Psoas muscle (tissue), 8 donors: ENCODE measurements around the gene TBX4. TPM values are rescaled to one million over a fixed set of nuclear protein-coding genes. Genes with fewer than 3 reads are reported as not detected.
"Not testable (repeated sequence)": the region's sequence is repeated elsewhere in the genome, so short reads cannot be mapped to it uniquely, and the experiment has no call there.

ENCODE experiments used
- ATAC-seq, 4 donors: fragments of 200-7000 bp; cut with Tn5 transposase; one replicate each; pipeline ENCODE4 v1.9.1; 2020; ENCODE audit warnings: moderate library complexity in 3 of 4, mild to moderate bottlenecking in 2 of 4
- DNase-seq, 2 donors: peaks; one replicate each; pipeline ENCODE4 v3.0.0-alpha.2; 2020
- H3K27ac ChIP-seq: fragments of 200-600 bp; one replicate; pipeline ENCODE4 v1.8.0; 2022
- H3K27me3 ChIP-seq, 3 donors: fragments of 200-600 bp in 1 of 3; one replicate each; pipeline versions ENCODE4 v1.6.1 to v1.8.0; 2013 to 2022; ENCODE audit warnings: low read length in 2 of 3, mild to moderate bottlenecking in 2 of 3, moderate library complexity in 1 of 3; ENCODE audit not compliant: insufficient read depth in 3 of 3
- H3K36me3 ChIP-seq, 2 donors: fragments of 200-600 bp in 1 of 2; one replicate each; pipeline versions ENCODE4 v1.6.1 to v1.8.0; 2013 to 2022; ENCODE audit warnings: low read depth in 1 of 2, mild to moderate bottlenecking in 1 of 2, moderate library complexity in 1 of 2; ENCODE audit not compliant: insufficient read depth in 1 of 2
- H3K4me1 ChIP-seq: fragments of 200-600 bp; one replicate; pipeline ENCODE4 v1.8.0; 2022
- H3K4me3 ChIP-seq: fragments of 200-600 bp; one replicate; pipeline ENCODE4 v1.8.0; 2022; ENCODE audit warnings: mild to moderate bottlenecking
- H3K9me3 ChIP-seq: fragments of 200-600 bp; one replicate; pipeline ENCODE4 v1.8.0; 2022
- WGBS, 3 donors: extraction: QIAGEN DNeasy Blood & Tissue Kit; methylation state at CpG; one replicate each; pipeline versions ENCODE4 v1.1.6 to v1.1.7; 2013; 5-methylcytosine and 5-hydroxymethylcytosine counted together
- intact Hi-C, 2 donors: fragments of 100-400 bp; cut with DNase I; formaldehyde crosslinking; loops; one replicate each; pipeline versions ENCODE4 v1.11.0 to v1.14.2; 2022
- polyA plus RNA-seq, 3 donors: library from polyadenylated mRNA; stranded (reverse); fragments of 200-250 nt; gene quantifications; one replicate each; pipeline ENCODE4 v1.2.3, GENCODE V29; 2013
- total RNA-seq, 4 donors: library from RNA; stranded (reverse); fragmentation: NEBNext Ultra II Directional in 2 of 4; extraction: Animal tissue kit (Norgen Biotek cat#: 25700) in 2 of 4; gene quantifications; one replicate each; pipeline versions ENCODE4 v1.2.1 to v1.2.4, GENCODE V29; 2021 to 2023
- TF ChIP-seq, protein P1 (sequence below): fragments of 200-600 bp; IDR thresholded peaks from one replicate; pipeline ENCODE4 v1.8.0; 2022; ENCODE audit warnings: antibody characterized with exemption
- donor health status: healthy with polysubstance abuse.
- donor health status: DM: no; HTN: no; CAD: no; lungs with moderate emphysema.
- donor health status: Bipolar disorder and iron deficiency.
- donor health status: healthy.
- donor health status: DM: yes; HTN: yes; CAD: no.
- donor health status: DM: no; HTN: no; CAD: no.
- donor health status: DM: no; HTN: no; CAD: no.
- donor health status: DM: yes; HTN: yes; CAD: no.

Gene TBX4
- total and polyA plus RNA-seq, 7 donors, result 0.22 TPM; not detected in 6

DNA sequence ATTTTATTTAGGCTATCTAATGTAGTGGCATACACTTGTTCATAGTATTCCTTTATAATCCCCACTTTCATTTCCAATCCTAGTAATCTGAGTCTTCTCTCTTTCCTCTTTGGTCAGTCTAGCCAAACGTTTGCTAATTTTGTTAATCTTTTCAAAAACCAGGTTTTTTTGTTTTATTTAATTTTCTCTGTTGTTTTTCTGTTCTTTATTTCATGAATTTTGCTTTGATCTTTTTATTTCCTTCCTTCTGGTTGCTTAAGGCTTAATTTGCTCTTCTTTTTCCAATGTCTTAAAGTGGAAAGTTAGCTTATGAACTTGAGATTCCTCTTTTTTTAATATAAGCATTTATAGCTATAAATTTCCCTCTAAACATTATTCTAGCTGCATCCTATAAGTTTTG is 69.9 kb downstream of the TBX4 start:
- intact Hi-C loops, result no loop called here
- Histone ChIP-seq H3K4me3 (no peak overlapping the region), H3K27ac (no peak overlapping the region), H3K4me1 (no peaks in the 10 kb centered on the region), H3K9me3 (no peaks in the 10 kb centered on the region), H3K36me3 (no peaks in the 10 kb centered on the region), H3K27me3 (no peaks in the 10 kb centered on the region)
- DNase-seq (no peak), ATAC-seq (no peak)
- TF ChIP-seq, protein P1, sequence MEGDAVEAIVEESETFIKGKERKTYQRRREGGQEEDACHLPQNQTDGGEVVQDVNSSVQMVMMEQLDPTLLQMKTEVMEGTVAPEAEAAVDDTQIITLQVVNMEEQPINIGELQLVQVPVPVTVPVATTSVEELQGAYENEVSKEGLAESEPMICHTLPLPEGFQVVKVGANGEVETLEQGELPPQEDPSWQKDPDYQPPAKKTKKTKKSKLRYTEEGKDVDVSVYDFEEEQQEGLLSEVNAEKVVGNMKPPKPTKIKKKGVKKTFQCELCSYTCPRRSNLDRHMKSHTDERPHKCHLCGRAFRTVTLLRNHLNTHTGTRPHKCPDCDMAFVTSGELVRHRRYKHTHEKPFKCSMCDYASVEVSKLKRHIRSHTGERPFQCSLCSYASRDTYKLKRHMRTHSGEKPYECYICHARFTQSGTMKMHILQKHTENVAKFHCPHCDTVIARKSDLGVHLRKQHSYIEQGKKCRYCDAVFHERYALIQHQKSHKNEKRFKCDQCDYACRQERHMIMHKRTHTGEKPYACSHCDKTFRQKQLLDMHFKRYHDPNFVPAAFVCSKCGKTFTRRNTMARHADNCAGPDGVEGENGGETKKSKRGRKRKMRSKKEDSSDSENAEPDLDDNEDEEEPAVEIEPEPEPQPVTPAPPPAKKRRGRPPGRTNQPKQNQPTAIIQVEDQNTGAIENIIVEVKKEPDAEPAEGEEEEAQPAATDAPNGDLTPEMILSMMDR, result no peak
- 54 to 67% (median 57%) methylated on average over 1 of the region's 1 CpG for WGBS, 3 donors

GRCh38 chr17:61524319-61524718 is 72.1 kb downstream of the TBX4 start:
- 63 to 76% (median 64%) methylated on average over 3 of the region's 3 CpGs for WGBS, 3 donors
- H3K36me3 ChIP-seq, result no peaks in the 10 kb centered on the region
- intact Hi-C loops, result no loop called here
- ATAC-seq (no peak), DNase-seq (no peak)
- TF ChIP-seq, protein P1, result no peak
- H3K4me3 ChIP-seq, result no peak overlapping the region
- no peaks in the 10 kb centered on the region for H3K27me3 ChIP-seq
- no peak overlapping the region for H3K27ac ChIP-seq
- no peaks in the 10 kb centered on the region for H3K4me1 ChIP-seq
- no peaks in the 10 kb centered on the region for H3K9me3 ChIP-seq

- H3K4me1 ChIP-seq, H3K27me3 ChIP-seq, H3K4me3 ChIP-seq, H3K36me3 ChIP-seq, H3K9me3 ChIP-seq, ATAC-seq, H3K27ac ChIP-seq, DNase-seq, intact Hi-C loops: not testable (repeated sequence)
- 86 to 97% (median 88%) methylated on average over 2 of the region's 2 CpGs for WGBS, 3 donors
Measured at GRCh38 chr17:61527441-61527840, 75.2 kb downstream of the TBX4 start.

- WGBS, 3 donors, result 82 to 86% (median 86%) methylated on average over 2 of the region's 2 CpGs
- ATAC-seq (no peak), DNase-seq (no peak)
- Histone ChIP-seq H3K4me3 (no peak overlapping the region), H3K4me1 (no peaks in the 10 kb centered on the region), H3K27ac (no peak overlapping the region), H3K36me3 (no peaks in the 10 kb centered on the region), H3K9me3 (no peaks in the 10 kb centered on the region), H3K27me3 (no peaks in the 10 kb centered on the region)
- TF ChIP-seq, protein P1, result no peak
- intact Hi-C loops, result no loop called here
Measured at GRCh38 chr17:61528171-61528570, 75.9 kb downstream of the TBX4 start.

DNA sequence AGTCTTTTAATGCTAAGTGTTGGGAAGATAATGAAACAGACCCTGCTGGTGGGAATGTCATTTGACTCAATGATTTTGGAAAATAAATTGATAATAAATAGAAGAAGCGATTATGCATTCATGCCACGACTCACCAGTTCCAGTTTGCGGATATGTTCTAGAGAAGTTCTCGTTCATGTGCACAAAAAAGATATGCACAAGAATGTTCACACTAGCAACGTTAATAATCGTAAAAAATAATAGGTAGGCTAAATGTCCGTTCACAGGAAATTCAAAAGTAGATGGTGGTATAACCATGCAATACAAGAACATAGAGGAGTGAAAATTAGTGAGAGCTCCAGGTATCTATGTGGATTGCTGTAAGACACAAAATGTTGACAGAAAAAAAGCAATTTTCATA is 79.0 kb downstream of the TBX4 start:
- Histone ChIP-seq H3K4me1 (no peaks in the 10 kb centered on the region), H3K27me3 (no peaks in the 10 kb centered on the region), H3K36me3 (no peaks in the 10 kb centered on the region), H3K27ac (no peak overlapping the region), H3K4me3 (no peak overlapping the region), H3K9me3 (no peaks in the 10 kb centered on the region)
- TF ChIP-seq, protein P1, result no peak
- DNase-seq (no peak), ATAC-seq (no peak)
- WGBS, 3 donors, result 83 to 87% (median 83%) methylated on average over 7 of the region's 7 CpGs
- intact Hi-C loops, result no loop called here
